Measurements from ENCODE around the gene MRTFB.
A peak's percentile ranks its signal among the peaks of the same experiment; 100 is the strongest.

MRTFB gene

DNA sequence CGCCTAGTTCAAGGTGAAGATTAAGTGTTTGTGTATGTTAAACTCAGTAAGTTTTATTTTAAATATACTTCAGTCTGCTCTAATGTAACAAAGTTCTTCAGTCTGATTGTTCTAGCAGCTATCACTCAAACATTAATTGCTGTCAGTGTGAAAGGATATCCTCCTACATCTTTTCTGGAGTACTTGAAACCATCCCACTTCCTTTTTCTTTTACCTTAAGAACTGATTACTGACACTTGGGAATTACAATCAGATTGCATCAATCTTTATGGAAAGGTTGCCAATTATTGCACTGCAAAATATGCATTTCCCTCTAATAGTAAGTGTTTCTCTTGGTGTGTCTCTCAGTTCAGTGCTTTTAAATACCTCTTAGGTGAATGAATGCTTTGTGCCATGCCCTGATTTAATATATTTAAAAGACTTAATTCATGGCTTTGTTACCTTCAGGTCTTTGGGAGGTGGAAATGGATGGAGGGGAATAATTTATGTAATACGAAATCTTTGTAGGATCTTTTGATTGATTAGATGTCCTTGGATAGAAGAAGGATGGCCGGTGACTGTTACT is 16.6 kb downstream of the MRTFB start:
- H3K9ac ChIP-seq = no peak overlapping the region
- H4K20me1 ChIP-seq = peaks cover 16% of the 10 kb centered on the region; the same call in 1 of the 2 replicates
- TF ChIP-seq Cebpa-rat (IDR thresholded peaks at IDR 0.05) = no peak
- H3K27ac ChIP-seq = no peak overlapping the region
- no peaks in the 10 kb centered on the region for H3K27me3 ChIP-seq
- H3K4me2 ChIP-seq = no peak overlapping the region
- H3K4me1 ChIP-seq = peaks cover 15% of the 10 kb centered on the region
- H3K4me3 ChIP-seq = no peak overlapping the region
- no peaks in the 10 kb centered on the region for H3K9me3 ChIP-seq
- H3K36me3 ChIP-seq = peaks cover 19% of the 10 kb centered on the region

GRCh38 chr16:14088155-14088753 is 17.1 kb downstream of the MRTFB start:
- Histone ChIP-seq H3K9me3 (no peaks in the 10 kb centered on the region), H3K27me3 (no peaks in the 10 kb centered on the region), H3K4me3 (no peak overlapping the region), H3K4me2 (no peak overlapping the region), H4K20me1 (peaks cover 16% of the 10 kb centered on the region; the same call in 1 of the 2 replicates), H3K4me1 (peaks cover 15% of the 10 kb centered on the region), H3K36me3 (peaks cover 17% of the 10 kb centered on the region), H3K9ac (no peak overlapping the region), H3K27ac (no peak overlapping the region)
- TF ChIP-seq Cebpa-rat (IDR thresholded peaks at IDR 0.05) = no peak

GRCh38 chr16:14089283-14089823 is 18.2 kb downstream of the MRTFB start:
- TF ChIP-seq Cebpa-rat (IDR thresholded peaks at IDR 0.05) = no peak
- H3K4me1 ChIP-seq = peaks cover 15% of the 10 kb centered on the region
- no peak overlapping the region for H3K4me3 ChIP-seq
- peaks cover 16% of the 10 kb centered on the region; the same call in 1 of the 2 replicates for H4K20me1 ChIP-seq
- no peak overlapping the region for H3K9ac ChIP-seq
- no peaks in the 10 kb centered on the region for H3K9me3 ChIP-seq
- no peak overlapping the region for H3K4me2 ChIP-seq
- no peaks in the 10 kb centered on the region for H3K27me3 ChIP-seq
- peaks cover 9% of the 10 kb centered on the region for H3K36me3 ChIP-seq
- no peak overlapping the region for H3K27ac ChIP-seq

DNA sequence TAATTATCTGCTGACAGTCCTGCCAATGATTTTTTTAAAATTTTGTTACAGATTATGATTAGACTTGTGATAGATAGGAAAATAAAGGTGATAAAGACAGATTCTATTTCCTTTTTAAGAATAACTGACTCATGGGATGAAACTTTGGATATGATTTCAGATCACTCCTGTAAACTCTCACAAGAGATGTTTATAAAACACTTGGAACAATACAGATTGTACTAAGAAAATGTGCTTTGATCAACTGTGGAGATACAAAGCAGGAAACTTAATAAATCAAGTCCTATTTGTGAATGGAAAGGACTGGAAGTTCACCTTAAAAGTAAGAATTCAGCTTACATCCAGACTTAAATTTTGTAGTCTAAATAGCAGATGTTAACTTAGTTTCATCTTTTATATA is 21.4 kb downstream of the MRTFB start:
- Histone ChIP-seq H3K27me3 (no peaks in the 10 kb centered on the region), H3K36me3 (peaks cover 7% of the 10 kb centered on the region; the same call in 1 of the 2 replicates), H3K4me2 (no peak overlapping the region), H3K9ac (no peak overlapping the region), H3K9me3 (no peaks in the 10 kb centered on the region), H4K20me1 (peaks cover 7% of the 10 kb centered on the region; the same call in 1 of the 2 replicates), H3K27ac (no peak overlapping the region), H3K4me3 (no peak overlapping the region), H3K4me1 (peaks cover 9% of the 10 kb centered on the region)
- no peak for TF ChIP-seq Cebpa-rat (IDR thresholded peaks at IDR 0.05)

DNA sequence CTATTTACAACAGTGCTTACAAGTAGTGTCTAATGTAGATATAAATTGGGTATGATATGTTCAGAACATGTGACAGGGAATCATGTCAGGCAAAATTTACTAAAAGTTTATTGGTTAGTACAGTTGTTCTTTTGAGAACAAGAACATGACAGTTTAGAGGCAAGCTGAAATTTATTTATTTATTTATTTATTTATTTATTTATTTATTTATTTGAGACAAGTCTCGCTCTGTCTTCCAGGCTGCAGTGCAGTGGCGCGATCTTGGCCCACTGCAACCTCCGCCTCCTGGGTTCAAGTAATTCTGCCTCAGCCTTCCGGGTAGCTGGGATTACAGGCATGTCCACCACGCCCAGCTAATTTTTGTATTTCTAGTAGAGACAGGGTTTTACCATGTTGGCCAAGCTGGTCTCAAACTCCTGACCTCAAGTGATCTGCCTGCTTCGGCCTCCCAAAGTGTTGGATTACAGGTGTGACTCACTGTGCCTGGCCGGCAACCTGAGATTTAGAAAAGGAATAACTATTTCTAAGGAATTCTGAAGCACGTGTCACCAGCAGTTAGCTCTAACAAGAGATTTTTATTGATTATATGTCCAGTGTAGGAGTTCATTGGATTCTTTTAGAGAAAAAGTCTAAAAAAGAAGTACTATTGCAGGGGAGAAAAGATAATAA is 24.9 kb downstream of the MRTFB start:
- peaks cover 5% of the 10 kb centered on the region for H3K4me1 ChIP-seq

GRCh38 chr16:14097182-14097959 is 26.3 kb downstream of the MRTFB start:
- H3K4me3 ChIP-seq = no peak overlapping the region
- H3K27ac ChIP-seq = no peak overlapping the region
- H3K36me3 ChIP-seq = 0 out of 2 replicates have a peak, but pooled peaks cover 3% of the 10 kb centered on the region
- H3K9ac ChIP-seq = no peak overlapping the region
- H3K27me3 ChIP-seq = no peaks in the 10 kb centered on the region
- H4K20me1 ChIP-seq = no peaks in the 10 kb centered on the region; the same call in 1 of the 2 replicates
- no peak for TF ChIP-seq Cebpa-rat (IDR thresholded peaks at IDR 0.05)
- peaks cover 6% of the 10 kb centered on the region; the same call in 1 of the 2 replicates for H3K9me3 ChIP-seq
- H3K4me2 ChIP-seq = no peak overlapping the region
- H3K4me1 ChIP-seq = peaks cover 8% of the 10 kb centered on the region; the same call in 1 of the 2 replicates

More for the DNA sequence above, 24.9 kb downstream of the MRTFB start:
- Histone ChIP-seq H3K9me3 (peaks cover 6% of the 10 kb centered on the region; the same call in 1 of the 2 replicates), H3K36me3 (peaks cover 3% of the 10 kb centered on the region; the same call in 1 of the 2 replicates), H3K4me2 (no peak overlapping the region), H3K27ac (no peak overlapping the region), H4K20me1 (peaks cover 4% of the 10 kb centered on the region; the same call in 1 of the 2 replicates), H3K4me3 (no peak overlapping the region), H3K27me3 (no peaks in the 10 kb centered on the region), H3K9ac (no peak overlapping the region)
- no peak for TF ChIP-seq Cebpa-rat (IDR thresholded peaks at IDR 0.05)

DNA sequence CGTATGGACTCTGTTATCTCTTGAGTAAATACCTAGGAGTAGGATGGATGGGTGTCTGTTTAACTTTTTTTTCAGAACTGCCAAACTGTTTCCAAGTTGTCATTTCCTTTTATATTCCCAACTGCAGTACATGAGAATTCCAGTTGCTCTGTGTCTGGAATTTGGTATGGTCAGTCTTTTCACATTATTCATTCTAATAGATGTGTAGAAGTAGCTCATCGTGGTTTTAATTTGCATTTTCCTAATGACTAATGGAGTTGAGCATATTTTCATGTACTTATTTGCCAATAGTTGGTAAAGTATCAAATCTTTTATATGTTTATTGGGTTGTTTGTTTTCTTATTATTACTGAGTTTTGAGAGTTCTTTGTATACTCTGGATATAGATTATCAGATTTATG is 27.0 kb downstream of the MRTFB start:
- TF ChIP-seq Cebpa-rat (IDR thresholded peaks at IDR 0.05) = no peak

GRCh38 chr16:14100825-14101224 is 29.7 kb downstream of the MRTFB start:
- no peak overlapping the region for H3K9ac ChIP-seq
- no peak overlapping the region for H3K4me3 ChIP-seq
- peaks cover 28% of the 10 kb centered on the region; the same call in 1 of the 2 replicates for H4K20me1 ChIP-seq
- no peak overlapping the region for H3K4me2 ChIP-seq
- H3K27ac ChIP-seq = no peak overlapping the region
- TF ChIP-seq Cebpa-rat (IDR thresholded peaks at IDR 0.05) = no peak
- H3K4me1 ChIP-seq = peaks cover 8% of the 10 kb centered on the region; the same call in 1 of the 2 replicates
- H3K36me3 ChIP-seq = 0 out of 2 replicates have a peak, but pooled peaks cover 3% of the 10 kb centered on the region
- H3K9me3 ChIP-seq = peaks cover 6% of the 10 kb centered on the region; the same call in 1 of the 2 replicates
- no peaks in the 10 kb centered on the region for H3K27me3 ChIP-seq

More for the DNA sequence above, 27.0 kb downstream of the MRTFB start:
- no peak overlapping the region for H3K27ac ChIP-seq
- no peak overlapping the region for H3K9ac ChIP-seq
- H3K4me1 ChIP-seq = peaks cover 8% of the 10 kb centered on the region; the same call in 1 of the 2 replicates
- peaks cover 6% of the 10 kb centered on the region; the same call in 1 of the 2 replicates for H4K20me1 ChIP-seq
- H3K27me3 ChIP-seq = no peaks in the 10 kb centered on the region
- H3K9me3 ChIP-seq = peaks cover 6% of the 10 kb centered on the region; the same call in 1 of the 2 replicates
- no peak overlapping the region for H3K4me3 ChIP-seq
- no peak overlapping the region for H3K4me2 ChIP-seq
- H3K36me3 ChIP-seq = 0 out of 2 replicates have a peak, but pooled peaks cover 3% of the 10 kb centered on the region

- Histone ChIP-seq H3K4me3 (no peak overlapping the region), H3K27ac (no peak overlapping the region), H3K36me3 (no peaks in the 10 kb centered on the region), H3K9me3 (peaks cover 6% of the 10 kb centered on the region; the same call in 1 of the 2 replicates), H4K20me1 (peaks cover 28% of the 10 kb centered on the region; the same call in 1 of the 2 replicates), H3K4me1 (peaks cover 8% of the 10 kb centered on the region; the same call in 1 of the 2 replicates), H3K4me2 (0 out of 2 replicates have a peak overlapping the region, but pooled peaks have one; percentile 12), H3K9ac (no peak overlapping the region), H3K27me3 (no peaks in the 10 kb centered on the region)
- no peak for TF ChIP-seq Cebpa-rat (IDR thresholded peaks at IDR 0.05)
These were observed 30.3 kb downstream of the MRTFB start for GRCh38 chr16:14101415-14101814.

Data from BLaER1 (cell line).